HG03439 (cell line): ENCODE measurements around the gene CDH15.

Experiments used
- ATAC-seq: cut with Tn5 transposase; IDR thresholded peaks from one replicate; pipeline ENCODE4 v1.9.1; 2021; ENCODE audit warnings: mild to moderate bottlenecking, moderate library complexity; ENCODE audit not compliant: unreplicated experiment

CDH15 gene

GRCh38 chr16:89140401-89140800 lies 31.1 kb upstream of the CDH15 start:
- no peak for ATAC-seq

- no peak for ATAC-seq
These were observed 30.3 kb upstream of the CDH15 start for GRCh38 chr16:89140981-89141883.

GRCh38 chr16:89141884-89142267 lies 29.7 kb upstream of the CDH15 start:
- no peak for ATAC-seq

- no peak for ATAC-seq
These were observed 28.9 kb upstream of the CDH15 start for GRCh38 chr16:89142474-89143195.

- no peak for ATAC-seq
These were observed 28.3 kb upstream of the CDH15 start for GRCh38 chr16:89143201-89143741.

GRCh38 chr16:89143911-89144675 lies 27.5 kb upstream of the CDH15 start:
- no peak for ATAC-seq

GRCh38 chr16:89144681-89145080 lies 26.9 kb upstream of the CDH15 start:
- ATAC-seq, result no peak

- ATAC-seq, result no peak
These were observed 26.0 kb upstream of the CDH15 start for GRCh38 chr16:89145406-89146161.

GRCh38 chr16:89146211-89147005 lies 25.1 kb upstream of the CDH15 start:
- no peak for ATAC-seq

- no peak for ATAC-seq
These were observed 24.3 kb upstream of the CDH15 start for GRCh38 chr16:89147085-89147817.

GRCh38 chr16:89149386-89149785 lies 22.2 kb upstream of the CDH15 start:
- no peak for ATAC-seq

GRCh38 chr16:89150090-89150835 lies 21.3 kb upstream of the CDH15 start:
- no peak for ATAC-seq

GRCh38 chr16:89150981-89151380 lies 20.6 kb upstream of the CDH15 start:
- ATAC-seq, result no peak

- no peak for ATAC-seq
These were observed 18.5 kb upstream of the CDH15 start for GRCh38 chr16:89152831-89153700.

- ATAC-seq, result no peak
These were observed 17.7 kb upstream of the CDH15 start for GRCh38 chr16:89153848-89154271.

- ATAC-seq, result no peak
These were observed 17.0 kb upstream of the CDH15 start for GRCh38 chr16:89154390-89155183.
